DMS53 (cell line): ENCODE results near the gene TUSC2.
"Not testable (repeated sequence)": the region's sequence is repeated elsewhere in the genome, so short reads cannot be mapped to it uniquely, and the experiment has no call there.

Experiments
- DNase-seq: peaks from one replicate; lab custom pipeline; 2025; lab: John Stamatoyannopoulos, UW

The TUSC2 gene

GRCh38 chr3:50318615-50319014, 9.4 kb downstream of the TUSC2 start:
- no peak for DNase-seq

- no peak for DNase-seq
Observed at GRCh38 chr3:50318163-50318562, 9.9 kb downstream of the TUSC2 start.

- DNase-seq, result peak; percentile 51
Observed at GRCh38 chr3:50317300-50317699, 10.7 kb downstream of the TUSC2 start.

GRCh38 chr3:50316657-50317242, 11.3 kb downstream of the TUSC2 start:
- DNase-seq, result peak; percentile 75

GRCh38 chr3:50314816-50315215, 13.2 kb downstream of the TUSC2 start:
- DNase-seq, result no peak

- DNase-seq, result no peak
Observed at GRCh38 chr3:50314342-50314741, 13.7 kb downstream of the TUSC2 start.

GRCh38 chr3:50312041-50312440, 16.0 kb downstream of the TUSC2 start:
- not testable (repeated sequence) for DNase-seq

GRCh38 chr3:50304601-50305000, 23.4 kb downstream of the TUSC2 start:
- no peak for DNase-seq

GRCh38 chr3:50303013-50303815, 24.8 kb downstream of the TUSC2 start, which contains the start of gene HYAL1:
Gene HYAL1 (minus strand): TSS chr3:50303574. CDS start chr3:50302956, 618 bp downstream.
- DNase-seq, result no peak

GRCh38 chr3:50302095-50303012, 25.7 kb downstream of the TUSC2 start:
- no peak for DNase-seq

GRCh38 chr3:50300681-50301254, 27.3 kb downstream of the TUSC2 start:
- no peak for DNase-seq

GRCh38 chr3:50299929-50300680, 27.9 kb downstream of the TUSC2 start:
- no peak for DNase-seq

- DNase-seq, result no peak
Observed at GRCh38 chr3:50299638-50299928, 28.4 kb downstream of the TUSC2 start.

GRCh38 chr3:50298836-50299637, 29.0 kb downstream of the TUSC2 start, which contains the start of the genes HYAL3 and NAA80:
Gene HYAL3 (minus strand): TSS chr3:50299405. CDS start chr3:50295602, 3,803 bp downstream.
Gene NAA80 (minus strand): TSS chr3:50299405. CDS start chr3:50297463, 1,942 bp downstream.
- peak; percentile 95 for DNase-seq

GRCh38 chr3:50297896-50298725, 29.9 kb downstream of the TUSC2 start:
- peak; percentile 5 for DNase-seq

- DNase-seq, result no peak
Observed at GRCh38 chr3:50297384-50297775, 30.6 kb downstream of the TUSC2 start.

- DNase-seq, result no peak
Observed at GRCh38 chr3:50296721-50297383, 31.2 kb downstream of the TUSC2 start.

- no peak for DNase-seq
Observed at GRCh38 chr3:50295553-50296431, 32.2 kb downstream of the TUSC2 start.
